ENCODE data around the gene PURA. TPM values are rescaled to one million over a fixed set of nuclear protein-coding genes. Genes with fewer than 3 reads are reported as not detected.
"Not testable (repeated sequence)": the region's sequence is repeated elsewhere in the genome, so short reads cannot be mapped to it uniquely, and the experiment has no call there.

Gene PURA
- polyA plus RNA-seq, 1 donor, result 9.6 TPM

DNA sequence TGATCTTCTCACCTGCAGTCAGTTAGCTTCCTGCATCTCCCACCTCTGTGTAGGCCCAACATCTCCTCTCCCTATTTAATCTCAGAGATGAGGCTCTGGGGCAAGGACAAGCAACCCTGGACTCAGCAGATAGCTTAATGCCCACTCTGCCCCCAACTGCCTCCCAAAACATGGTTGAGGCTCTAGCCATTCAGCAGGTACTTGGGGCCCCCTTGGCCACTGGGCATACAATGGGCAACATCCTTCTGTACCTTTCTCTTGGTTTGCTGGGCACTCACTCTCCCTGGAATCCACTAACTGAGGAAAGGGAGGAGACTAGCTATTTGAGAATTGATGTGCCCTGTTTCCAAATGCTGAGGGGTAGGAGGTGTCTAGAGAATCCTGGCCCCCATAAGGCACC lies 21.2 kb downstream of the PURA start:
- no peak for DNase-seq (ENCODE audit: low read depth)

DNA sequence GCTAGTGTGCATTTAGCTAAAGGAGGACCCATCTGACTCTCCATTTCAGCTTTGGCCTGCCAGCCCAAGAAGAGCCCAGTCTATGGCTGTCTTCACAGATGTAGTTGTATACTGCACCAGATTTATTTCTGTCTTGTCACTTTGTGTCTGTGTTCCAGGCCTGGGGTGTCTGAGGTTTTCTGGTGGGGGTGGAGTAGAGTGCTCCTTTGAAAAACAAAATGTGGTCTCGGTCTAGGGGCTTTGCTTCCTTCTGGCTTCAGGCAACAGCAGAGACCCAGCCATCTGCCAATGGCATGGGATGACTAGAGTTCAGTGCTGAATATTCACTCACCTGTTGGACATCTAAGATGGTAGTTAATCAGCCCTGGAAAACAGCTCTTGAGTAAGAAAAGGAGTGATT lies 22.7 kb downstream of the PURA start:
- DNase-seq (ENCODE audit: low read depth), result no peak

DNA sequence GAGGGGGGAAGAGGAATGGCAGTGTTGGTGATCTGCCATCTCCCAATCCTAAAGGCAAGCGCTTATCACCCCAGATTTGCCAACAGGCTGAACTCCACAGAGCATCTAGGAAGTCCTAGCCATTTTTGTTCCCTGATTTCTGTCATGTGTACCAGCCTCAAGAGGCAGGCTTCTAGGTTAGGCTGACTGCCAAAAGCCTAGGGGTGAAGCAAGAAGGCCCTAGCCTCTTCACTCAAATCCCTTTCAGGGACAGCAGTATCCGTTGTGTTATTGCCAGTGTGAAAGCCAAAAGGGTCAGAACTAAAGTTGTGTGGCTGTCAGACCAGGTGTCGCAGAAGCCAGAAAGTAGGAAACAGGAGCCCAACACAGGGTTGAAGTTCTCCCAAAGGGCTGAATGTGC lies 26.5 kb downstream of the PURA start:
- no peak for DNase-seq (ENCODE audit: low read depth)

DNA sequence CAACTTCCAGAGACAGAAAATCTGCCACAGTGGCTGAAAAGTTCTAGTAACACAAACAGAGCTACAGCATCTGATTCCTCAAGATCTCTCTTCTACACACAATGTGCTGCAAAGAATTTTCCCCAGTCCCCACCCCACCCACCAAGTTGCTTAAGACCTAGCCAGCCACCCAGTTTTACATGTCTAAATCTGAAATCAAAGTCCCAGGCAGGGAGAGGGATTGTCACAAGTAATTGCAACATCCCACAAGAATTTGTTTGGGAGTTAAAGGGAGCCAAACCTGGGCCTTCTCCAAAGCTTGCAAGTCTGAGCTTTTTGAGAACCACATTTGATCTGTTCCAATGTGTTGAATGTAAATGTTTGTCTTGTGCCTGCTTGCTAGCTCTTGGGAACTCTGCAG lies 27.3 kb downstream of the PURA start:
- DNase-seq (ENCODE audit: low read depth), result no peak

DNA sequence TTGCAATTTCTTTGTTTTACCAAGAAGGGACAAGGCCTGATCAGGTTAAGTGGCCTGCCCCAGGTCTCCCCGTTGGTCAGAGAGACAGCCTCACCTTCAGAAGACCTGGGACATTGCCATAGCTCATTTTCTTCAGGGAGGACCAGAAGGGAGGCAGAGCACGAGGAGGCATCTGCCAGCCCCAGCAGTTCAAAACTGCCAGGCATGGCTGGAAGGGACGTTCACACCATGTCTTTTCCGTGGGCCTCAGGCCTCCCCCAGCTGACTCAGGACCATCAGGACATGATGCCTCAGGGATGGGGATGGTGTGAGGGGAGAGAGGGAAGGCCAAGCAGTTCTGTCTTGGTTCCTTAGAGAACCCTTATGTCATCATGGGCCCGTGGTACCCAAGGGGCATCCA lies 28.3 kb downstream of the PURA start:
- no peak for DNase-seq (ENCODE audit: low read depth)

DNA sequence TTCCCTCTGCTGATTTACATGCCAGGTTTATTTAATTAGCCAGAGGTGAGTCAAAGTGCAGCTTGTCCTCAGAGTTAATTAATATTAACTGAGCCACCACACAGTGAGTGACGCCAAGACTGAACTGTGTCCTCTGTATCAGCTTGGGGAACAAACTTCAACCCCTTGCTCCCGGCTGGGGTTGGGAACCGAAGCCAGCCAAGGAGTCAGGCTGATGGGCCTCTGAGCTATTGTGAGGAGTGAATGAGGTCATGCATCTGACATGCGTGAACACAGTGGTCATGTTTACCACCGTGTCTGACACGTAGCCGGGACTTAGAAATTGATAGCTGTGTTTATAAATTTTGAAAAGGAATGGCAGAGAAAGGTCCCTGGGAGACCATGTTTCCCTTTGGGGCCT lies 28.9 kb downstream of the PURA start:
- DNase-seq (ENCODE audit: low read depth), result no peak

DNA sequence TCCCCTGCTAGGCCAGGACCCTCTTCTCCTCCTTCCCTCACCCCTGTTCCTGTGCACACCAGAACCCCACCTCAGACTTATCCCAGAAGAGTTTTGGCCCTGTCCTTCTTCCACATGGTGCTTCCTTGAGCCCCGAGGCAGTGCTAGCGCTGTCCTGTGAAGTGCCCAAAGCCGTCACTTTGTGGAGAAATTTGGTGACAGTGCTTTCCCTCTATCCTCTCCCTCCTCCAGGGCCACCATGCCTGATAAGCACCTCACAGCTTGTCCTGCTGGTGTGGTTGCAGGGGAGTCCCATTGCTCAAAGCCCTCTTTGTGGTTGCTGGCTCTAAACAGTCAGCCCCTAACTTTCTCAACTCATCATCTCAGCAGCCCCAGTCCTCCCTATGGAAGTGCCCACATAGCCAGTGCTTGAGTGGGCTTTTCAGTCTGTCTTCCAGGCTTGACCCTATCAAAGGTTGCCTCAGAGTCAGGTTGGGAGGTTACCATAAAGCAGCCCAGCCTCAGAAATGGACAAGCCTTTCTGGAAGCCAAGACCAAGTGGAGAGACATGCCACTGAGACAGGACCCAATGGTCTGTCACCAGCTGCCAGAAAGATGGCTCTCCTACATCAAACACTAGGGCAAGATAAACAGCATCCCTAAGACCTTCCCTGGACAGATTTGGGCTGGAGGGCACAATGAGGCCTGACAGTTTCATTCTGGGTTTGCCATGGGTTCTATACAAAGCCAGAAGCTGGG lies 29.8 kb downstream of the PURA start:
- no peak for DNase-seq (ENCODE audit: low read depth)

DNA sequence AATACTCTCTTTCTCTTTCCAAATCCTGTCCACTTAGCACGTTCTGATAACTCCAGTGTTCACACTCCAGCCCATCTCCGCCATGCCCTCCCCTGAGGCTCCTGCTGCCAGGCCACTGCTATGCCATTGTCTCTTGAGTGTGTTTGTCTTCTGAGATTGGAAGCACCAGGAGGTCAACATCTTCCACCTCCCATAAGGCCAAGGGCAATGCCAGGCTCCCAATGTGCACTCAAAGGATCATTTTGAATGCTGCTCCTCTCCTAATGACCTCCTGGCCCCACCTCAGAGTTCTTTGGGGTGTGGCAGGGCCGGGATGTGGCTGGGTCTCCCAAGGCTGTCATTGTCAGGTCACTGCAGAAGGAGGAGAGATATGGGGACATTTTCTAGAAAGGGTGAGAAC lies 31.3 kb downstream of the PURA start:
- no peak for DNase-seq (ENCODE audit: low read depth)

DNA sequence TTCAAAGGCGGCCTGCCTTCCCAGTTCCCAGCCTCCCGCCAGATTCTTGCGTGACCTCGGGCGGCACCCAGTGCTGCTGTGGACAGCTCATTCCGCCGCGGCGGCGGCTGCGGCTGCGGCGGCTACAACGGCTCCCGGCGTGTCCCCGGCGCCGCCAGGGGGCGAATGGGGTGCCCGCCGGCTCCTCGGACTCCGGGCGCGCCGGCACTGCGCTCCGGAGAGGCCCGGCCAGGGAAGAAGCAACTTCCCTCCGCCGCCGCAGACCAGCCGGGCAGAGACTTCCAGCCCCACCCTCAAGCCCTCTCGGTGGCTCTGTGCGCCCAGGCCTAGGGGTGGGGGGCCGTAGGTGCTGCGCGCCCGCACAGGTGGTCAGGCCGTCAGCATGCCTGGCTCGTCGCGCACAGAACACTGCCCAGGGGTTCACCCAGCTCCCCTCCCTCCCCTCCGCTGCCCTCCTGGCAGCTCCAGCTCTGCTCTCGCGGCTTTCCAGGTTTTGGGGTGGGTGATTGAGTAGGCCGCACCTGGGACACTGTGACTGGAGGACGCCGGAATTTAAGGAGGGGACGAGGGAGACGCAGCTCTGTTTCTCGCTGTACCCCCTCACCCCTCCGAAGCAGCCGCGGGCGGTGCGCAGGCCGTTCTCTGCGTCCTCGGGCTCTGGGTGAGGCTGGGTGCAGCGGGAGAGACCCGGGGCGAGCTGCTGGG lies 32.1 kb downstream of the PURA start:
- DNase-seq (ENCODE audit: low read depth), result no peak

DNA sequence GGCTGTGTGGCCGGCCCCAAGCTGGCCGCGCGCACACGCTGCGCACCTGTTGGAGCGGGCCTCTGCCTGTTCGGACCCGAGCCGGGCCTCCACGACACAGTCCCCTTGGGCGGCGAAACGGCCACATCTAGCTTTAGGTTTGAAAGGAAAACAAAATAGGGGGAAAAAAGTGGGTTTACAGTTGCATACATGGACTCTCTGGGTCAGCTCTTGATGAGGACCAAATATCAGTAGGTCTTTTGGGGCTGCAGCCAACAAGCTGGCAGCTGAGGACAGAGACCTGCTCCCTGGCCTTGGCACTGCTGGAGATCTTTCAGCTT lies 32.6 kb downstream of the PURA start:
- no peak for DNase-seq (ENCODE audit: low read depth)

DNA sequence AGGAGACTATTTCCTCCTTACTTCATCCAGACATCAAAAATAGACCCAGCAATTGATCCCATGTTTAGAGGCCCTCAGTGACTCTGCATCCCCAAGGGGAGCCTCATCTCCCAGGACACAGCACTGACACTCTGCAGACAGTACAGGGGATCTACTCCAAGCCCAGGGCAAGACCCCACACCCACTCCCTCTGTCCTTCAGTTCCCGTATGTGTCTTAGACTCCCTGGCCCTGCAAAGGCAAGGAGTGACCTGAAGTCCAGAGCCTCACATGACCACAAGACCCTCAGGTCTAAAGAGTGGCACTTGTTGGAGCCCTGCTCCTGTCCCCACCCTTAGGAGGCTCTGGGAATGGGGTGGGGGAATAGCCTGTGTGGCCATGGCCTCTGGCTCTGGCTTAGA lies 33.6 kb downstream of the PURA start:
- no peak for DNase-seq (ENCODE audit: low read depth)

DNA sequence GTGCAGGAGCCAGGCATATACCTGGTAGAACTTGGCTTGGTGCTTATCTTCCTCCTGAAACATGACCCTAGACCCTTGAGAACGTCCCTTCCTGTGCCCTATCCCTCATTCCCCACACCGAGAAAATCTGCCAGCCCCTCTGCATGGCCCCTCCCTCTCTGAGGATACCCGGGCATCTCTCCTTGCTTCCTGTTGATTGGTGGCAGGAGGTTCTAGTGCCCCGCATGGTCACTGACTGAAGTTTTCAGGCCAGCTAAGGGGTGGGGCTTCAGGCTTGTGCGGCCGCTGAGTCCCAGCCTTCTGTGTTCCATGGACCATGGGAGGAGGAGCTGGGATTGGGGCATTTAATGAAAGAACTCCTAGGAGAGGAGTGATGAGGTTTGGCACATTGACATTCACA lies 34.6 kb downstream of the PURA start:
- DNase-seq (ENCODE audit: low read depth), result no peak

DNA sequence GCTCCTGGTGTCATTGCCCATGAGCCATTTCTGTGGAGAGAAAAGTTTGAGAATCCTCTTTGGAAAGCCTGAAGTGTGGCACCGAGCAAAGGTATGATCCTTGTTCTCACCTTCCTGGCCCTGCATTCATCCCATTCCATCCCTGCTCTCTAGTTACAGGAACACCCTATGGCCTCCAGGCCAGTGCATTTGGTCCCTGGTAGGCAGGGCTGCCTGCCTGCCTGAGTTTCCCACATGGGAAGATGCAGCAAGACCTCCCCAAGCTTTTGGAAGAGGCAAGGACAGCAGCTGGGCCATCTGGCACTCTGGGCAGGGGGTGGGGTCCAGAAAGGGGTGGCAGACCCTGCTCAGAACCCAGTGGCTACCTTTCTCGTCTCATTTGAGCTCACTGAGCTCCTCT lies 36.3 kb downstream of the PURA start:
- no peak for DNase-seq (ENCODE audit: low read depth)

DNA sequence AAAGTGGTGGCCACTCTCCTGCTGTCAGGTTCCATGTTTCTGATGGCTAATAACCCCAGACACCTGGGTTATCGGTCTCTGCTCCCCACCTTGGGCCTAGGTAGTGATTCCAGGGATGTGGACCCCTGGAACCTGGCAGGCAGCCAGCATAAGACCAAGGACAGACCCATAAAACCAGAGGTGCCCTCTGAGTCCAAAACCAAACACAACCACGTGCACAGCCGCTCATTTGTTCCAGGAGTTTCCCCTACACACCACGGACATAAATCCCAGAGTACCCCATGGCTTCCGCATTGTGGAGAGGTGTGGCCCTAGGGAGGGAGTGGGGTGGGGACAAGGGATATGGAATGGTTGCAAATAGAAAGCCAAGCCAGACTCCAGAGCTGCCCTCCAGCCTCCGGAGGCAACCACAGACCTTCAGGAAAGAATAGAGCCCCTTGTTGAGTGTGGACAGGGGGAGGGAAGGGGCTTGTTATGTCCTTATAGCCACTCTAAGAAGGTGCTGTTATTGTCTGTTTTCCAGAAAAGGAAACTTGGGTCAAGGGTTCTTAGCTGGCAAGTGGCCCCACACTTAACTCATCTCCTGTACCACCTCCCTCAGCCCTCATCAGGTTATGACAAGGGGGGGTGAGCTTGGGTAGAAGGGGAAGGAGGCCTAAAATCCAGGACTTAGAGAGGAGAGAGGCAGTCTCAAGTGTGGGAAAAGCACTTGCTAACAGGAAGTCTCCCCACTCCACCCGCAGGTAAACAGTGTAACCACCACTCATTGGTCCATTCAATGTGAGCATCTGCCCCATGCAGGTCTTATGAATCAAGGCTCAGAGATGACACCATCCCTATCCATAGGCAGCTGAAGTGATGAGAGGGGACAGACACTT lies 37.5 kb downstream of the PURA start:
- no peak for DNase-seq (ENCODE audit: low read depth)

DNA sequence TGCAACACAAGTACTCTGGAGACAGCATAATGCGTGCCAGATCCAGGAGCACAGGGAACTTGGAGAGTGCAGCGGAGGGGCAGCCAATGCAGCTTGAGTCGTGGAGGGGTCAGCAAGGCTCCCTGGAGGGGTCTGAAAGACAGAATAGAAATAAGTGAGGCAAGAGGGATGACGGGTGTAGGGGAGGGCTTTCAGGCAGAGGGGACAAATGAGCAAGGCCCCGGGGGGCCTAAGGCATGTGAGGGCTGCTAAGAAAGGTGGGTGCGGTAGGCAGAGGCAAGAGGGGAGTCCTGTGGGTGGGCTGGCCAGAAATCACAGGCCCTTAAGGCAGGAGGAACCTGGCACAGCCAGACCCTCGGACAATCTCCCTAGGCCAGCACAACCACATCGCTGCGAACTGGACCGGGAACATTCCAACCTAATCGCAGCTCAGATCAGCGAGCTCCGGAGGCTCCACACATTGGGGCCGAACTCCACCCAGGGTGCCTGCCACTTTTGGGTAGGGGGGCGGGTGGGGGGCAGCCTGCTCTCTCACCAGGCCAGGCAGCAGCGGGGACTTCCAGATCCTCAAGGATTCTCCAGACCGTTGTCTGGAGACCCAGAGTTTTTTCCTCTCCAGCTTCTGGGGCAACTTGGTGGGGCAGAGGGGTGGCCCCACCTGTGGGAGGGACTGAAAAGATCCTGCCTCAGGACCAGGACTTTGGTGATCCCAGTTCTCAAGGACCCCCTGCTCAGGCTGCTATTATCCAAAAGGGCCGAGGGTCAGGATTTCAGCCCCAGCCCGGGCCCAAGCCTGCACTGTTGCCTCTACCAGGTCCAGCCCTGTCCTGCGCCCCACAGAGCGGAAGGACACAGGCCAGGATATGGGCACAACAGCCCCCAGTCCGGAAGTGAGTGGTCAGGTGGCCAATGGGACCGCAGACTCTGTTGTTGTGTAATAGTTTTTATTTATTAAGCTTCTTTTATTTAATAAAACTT lies 38.4 kb downstream of the PURA start:
- DNase-seq (ENCODE audit: low read depth), result no peak

DNA sequence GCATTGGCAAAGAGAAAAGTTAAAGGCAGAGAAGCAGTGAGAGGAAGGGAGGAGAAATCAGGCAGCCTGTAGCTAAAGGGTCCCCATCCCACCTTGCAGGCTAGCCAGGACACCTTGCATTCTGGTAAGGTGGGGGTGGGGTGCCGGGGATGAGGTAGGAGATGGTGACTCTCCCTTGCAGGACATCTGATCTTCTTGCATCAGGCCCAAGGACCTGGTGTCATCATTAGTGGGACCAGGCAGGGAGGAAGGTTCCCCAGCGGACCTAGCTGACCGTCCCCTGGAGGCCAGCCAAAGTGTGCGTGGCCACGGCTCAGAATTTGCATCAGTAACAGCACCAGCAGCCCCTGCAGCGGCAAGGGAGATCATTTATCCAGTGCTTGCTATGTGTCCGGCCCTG lies 39.3 kb downstream of the PURA start:
- no peak for DNase-seq (ENCODE audit: low read depth)

DNA sequence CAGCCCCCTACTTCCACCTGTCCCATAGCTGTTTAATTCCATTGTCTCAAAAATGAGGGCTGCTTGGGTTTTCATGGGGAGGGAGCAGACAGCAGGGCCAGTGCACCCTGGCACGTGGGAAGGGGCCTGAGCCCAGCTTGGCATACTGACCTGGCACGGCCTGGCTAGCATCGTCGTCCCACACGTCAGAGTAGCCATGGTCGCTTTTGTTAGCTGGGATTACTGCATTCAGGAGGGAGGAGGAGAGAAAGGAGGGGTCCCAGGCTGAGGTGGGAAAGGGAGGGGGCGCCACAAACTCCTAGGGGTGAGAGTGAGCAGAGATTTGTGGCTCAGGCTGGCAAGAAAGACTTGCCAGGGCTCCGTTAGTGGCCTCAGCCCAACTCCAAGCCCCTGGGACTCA lies 40.0 kb downstream of the PURA start:
- DNase-seq (ENCODE audit: low read depth), result no peak

DNA sequence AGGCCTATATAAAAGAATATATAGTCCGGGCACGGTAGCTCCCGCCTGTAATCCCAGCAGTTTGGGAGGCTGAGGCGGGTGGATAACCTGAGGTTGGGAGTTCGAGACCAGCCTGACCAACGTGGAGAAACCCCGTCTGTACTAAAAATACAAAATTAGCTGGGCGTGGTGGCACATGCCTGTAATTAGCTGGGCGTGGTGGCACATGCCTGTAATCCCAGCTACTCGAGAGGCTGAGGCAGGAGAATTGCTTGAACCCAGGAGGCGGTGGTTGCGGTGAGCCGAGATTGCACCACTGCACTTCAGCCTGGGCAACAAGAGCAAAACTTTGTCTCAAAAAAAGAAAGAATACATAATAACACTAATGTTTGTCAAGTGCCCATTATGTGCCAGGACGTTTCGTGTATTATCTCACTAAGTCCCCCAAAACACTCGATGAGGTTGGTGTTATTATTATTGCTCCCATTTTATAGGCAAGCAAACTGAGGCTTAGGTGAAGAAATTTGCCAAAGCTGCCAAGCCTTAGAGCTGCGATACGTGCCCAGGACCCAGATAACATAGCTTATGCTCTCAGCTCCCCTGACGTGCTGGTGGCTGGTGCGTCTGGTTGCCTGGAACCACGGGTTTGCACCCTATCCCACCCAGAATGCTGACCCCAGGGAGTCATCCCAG lies 40.9 kb downstream of the PURA start:
- DNase-seq (ENCODE audit: low read depth), result not testable (repeated sequence)

DNA sequence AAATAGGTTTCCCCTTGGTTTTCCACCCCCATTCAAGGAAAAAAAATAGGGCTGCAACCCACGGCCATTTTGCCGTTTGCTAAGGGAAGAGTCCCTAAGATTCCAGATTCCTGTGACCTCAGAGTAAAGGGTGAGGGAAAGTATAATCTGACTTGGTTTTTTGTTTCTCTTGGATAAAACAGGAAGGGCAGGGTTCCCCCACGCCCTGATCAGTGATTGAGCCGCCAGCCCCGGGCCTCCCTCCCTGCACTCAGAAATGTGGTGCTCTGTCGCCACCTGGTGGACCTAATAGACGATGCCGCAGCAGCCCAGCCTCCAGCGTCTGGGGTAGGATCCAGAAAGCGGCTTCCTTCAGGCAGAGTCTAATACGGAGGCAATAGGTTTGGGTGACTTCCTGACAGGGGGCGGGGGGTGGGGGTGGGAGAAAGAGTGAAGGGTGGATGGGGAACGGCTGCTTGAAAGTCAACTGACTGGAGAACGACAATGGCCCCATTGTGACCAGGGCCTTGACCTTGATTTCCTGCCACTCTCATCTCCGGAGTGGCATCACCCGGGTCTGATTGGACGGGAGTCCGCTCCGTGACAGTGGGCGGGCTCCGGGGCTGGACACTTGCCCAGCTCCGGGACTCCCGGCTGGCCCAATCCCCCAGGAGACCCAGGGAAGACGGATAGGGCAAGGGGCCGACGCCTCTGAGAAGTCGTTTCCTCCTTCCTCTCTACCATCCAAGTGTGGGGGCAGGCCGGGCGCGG lies 43.3 kb downstream of the PURA start:
- DNase-seq (ENCODE audit: low read depth), result peak; percentile 74
